ENCODE data around the gene TMC5. TPM values are rescaled to one million over a fixed set of nuclear protein-coding genes. Genes with fewer than 3 reads are reported as not detected.
"Not testable (repeated sequence)": the region's sequence is repeated elsewhere in the genome, so short reads cannot be mapped to it uniquely, and the experiment has no call there.

TMC5 gene
- total RNA-seq, 2 donors from 2014 or later: 1.3 to 2.2 TPM

DNA sequence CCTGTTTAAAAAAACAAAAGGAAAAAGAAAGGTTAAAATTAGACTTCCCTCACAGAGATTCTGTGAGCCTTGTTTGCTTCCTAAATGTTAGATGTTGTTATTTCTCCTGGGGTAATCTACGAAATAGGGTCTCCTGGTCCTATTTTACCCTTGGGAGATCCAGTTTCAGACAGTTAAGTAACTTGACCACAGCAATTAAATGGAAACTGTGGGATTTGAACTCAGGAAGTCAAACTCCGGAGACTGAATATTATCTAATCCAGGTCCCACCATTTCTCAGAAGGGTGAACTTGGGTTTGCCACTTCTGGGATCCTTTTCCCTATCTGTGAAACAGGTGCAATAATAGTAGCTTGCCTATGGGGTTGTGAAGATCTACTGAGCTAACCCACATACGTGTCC lies 6.4 kb upstream of the TMC5 start:
- Mint-ChIP-seq H3K36me3 (ENCODE audit: low read depth) (peaks cover 3% of the 10 kb centered on the region), H3K4me3 (peak overlapping the region; percentile 60), H3K27ac (no peak overlapping the region), H3K4me1 (peaks cover 6% of the 10 kb centered on the region), H3K27me3 (ENCODE audit: insufficient read depth) (peaks cover 18% of the 10 kb centered on the region), H3K9me3 (peaks cover 25% of the 10 kb centered on the region)
- H3K36me3 ChIP-seq (ENCODE audit: control insufficient read depth, insufficient read depth, low read length): no peaks in the 10 kb centered on the region
- H3K27ac ChIP-seq (ENCODE audit: low read depth, low read length): no peak overlapping the region
- WGBS, 2 experiments (ENCODE audit: insufficient coverage in 1 of 2, insufficient read length in 1 of 2): 81 to 82% methylated on average over 2 to 3 of the region's 3 CpGs
- H3K9ac ChIP-seq (ENCODE audit: extremely low read depth, low read length, poor library complexity, severe bottlenecking): no peak overlapping the region
- no peak for DNase-seq
- no peaks in the 10 kb centered on the region for H3K4me1 ChIP-seq (ENCODE audit: control insufficient read depth, insufficient read depth, low read length)
- peak overlapping the region; percentile 72 for H3K4me3 ChIP-seq (ENCODE audit: low read length)
- no peak for TF ChIP-seq CTCF (conservative IDR thresholded peaks at IDR 0.05)
- H3K27me3 ChIP-seq (ENCODE audit: control insufficient read depth, insufficient read depth, low read length, poor library complexity, severe bottlenecking): peaks cover 13% of the 10 kb centered on the region
- H3K9me3 ChIP-seq (ENCODE audit: control insufficient read depth, low read length): peaks cover 25% of the 10 kb centered on the region

DNA sequence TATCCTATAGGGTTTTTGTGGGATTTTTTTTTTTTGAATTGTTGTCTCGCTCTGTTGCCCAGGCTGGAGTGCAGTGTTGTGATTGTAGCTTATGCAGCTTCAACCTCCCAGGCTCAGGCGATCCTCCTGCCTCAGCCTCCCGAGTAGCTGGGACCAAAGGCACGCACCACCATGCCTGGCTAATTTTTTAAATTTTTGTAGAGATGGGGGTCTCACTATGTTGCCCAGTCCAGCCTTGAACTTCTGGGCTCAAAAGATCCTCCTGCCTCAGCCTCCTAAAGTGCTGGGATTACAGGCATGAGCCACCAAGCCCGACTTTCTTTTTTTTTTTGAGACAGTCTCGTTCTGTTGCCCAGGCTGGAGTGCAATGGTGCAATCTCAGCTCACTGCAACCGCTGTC lies 5.6 kb upstream of the TMC5 start:
- not testable (repeated sequence) for H3K4me1 ChIP-seq (ENCODE audit: control insufficient read depth, insufficient read depth, low read length); H3K9ac ChIP-seq (ENCODE audit: extremely low read depth, low read length, poor library complexity, severe bottlenecking); H3K4me3 ChIP-seq (ENCODE audit: low read length); H3K4me1 Mint-ChIP-seq; H3K27ac ChIP-seq (ENCODE audit: low read depth, low read length); H3K36me3 Mint-ChIP-seq (ENCODE audit: low read depth); DNase-seq; H3K4me3 Mint-ChIP-seq; H3K27ac Mint-ChIP-seq; H3K36me3 ChIP-seq (ENCODE audit: control insufficient read depth, insufficient read depth, low read length)
- Histone ChIP-seq H3K9me3 (ENCODE audit: control insufficient read depth, low read length) (peaks cover 17% of the 10 kb centered on the region), H3K27me3 (ENCODE audit: control insufficient read depth, insufficient read depth, low read length, poor library complexity, severe bottlenecking) (peaks cover 13% of the 10 kb centered on the region)
- peaks cover 20% of the 10 kb centered on the region for H3K9me3 Mint-ChIP-seq
- H3K27me3 Mint-ChIP-seq (ENCODE audit: insufficient read depth): peaks cover 18% of the 10 kb centered on the region
- WGBS, 2 experiments (ENCODE audit: insufficient coverage in 1 of 2, insufficient read length in 1 of 2): 93 to 94% methylated on average over 7 of the region's 7 CpGs

DNA sequence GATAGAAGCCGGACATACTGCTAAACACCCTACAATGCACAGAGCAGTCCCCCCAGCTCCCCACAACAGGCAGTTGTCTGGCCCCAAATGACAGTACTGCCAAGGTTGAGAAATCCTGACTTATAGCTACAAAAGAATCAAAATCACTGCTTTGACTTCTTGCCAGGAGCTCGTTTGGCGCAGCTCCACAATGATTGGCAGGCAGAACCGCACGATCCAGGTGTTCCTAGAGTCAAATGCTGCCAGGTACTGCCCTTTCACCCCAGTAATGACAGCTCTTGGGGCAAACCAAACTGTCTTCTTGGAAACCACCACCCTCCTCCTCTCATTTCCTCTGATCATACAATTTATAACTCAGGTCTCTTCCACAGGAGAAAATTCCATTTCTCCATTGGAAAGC lies 2.2 kb upstream of the TMC5 start:
- WGBS, 2 experiments (ENCODE audit: insufficient coverage in 1 of 2, insufficient read length in 1 of 2): 92 to 93% methylated on average over 4 to 5 of the region's 5 CpGs
- Histone ChIP-seq H3K36me3 (ENCODE audit: control insufficient read depth, insufficient read depth, low read length) (no peaks in the 10 kb centered on the region), H3K4me1 (ENCODE audit: control insufficient read depth, insufficient read depth, low read length) (no peaks in the 10 kb centered on the region), H3K9ac (ENCODE audit: extremely low read depth, low read length, poor library complexity, severe bottlenecking) (no peak overlapping the region), H3K27me3 (ENCODE audit: control insufficient read depth, insufficient read depth, low read length, poor library complexity, severe bottlenecking) (peaks cover 13% of the 10 kb centered on the region), H3K4me3 (ENCODE audit: low read length) (no peak overlapping the region), H3K9me3 (ENCODE audit: control insufficient read depth, low read length) (no peaks in the 10 kb centered on the region), H3K27ac (ENCODE audit: low read depth, low read length) (no peak overlapping the region)
- DNase-seq: no peak
- H3K36me3 Mint-ChIP-seq (ENCODE audit: low read depth): no peaks in the 10 kb centered on the region
- peaks cover 15% of the 10 kb centered on the region for H3K27me3 Mint-ChIP-seq (ENCODE audit: insufficient read depth)
- peaks cover 3% of the 10 kb centered on the region for H3K4me1 Mint-ChIP-seq
- H3K27ac Mint-ChIP-seq: no peak overlapping the region
- no peak for TF ChIP-seq CTCF (conservative IDR thresholded peaks at IDR 0.05)
- no peak overlapping the region for H3K4me3 Mint-ChIP-seq
- H3K9me3 Mint-ChIP-seq: no peaks in the 10 kb centered on the region

- H3K27me3 ChIP-seq (ENCODE audit: control insufficient read depth, insufficient read depth, low read length, poor library complexity, severe bottlenecking): peaks cover 12% of the 10 kb centered on the region
- no peak overlapping the region for H3K9ac ChIP-seq (ENCODE audit: extremely low read depth, low read length, poor library complexity, severe bottlenecking)
- Mint-ChIP-seq H3K36me3 (ENCODE audit: low read depth) (no peaks in the 10 kb centered on the region), H3K9me3 (peaks cover 3% of the 10 kb centered on the region), H3K27ac (no peak overlapping the region), H3K27me3 (ENCODE audit: insufficient read depth) (peaks cover 12% of the 10 kb centered on the region), H3K4me3 (no peak overlapping the region), H3K4me1 (peaks cover 3% of the 10 kb centered on the region)
- H3K27ac ChIP-seq (ENCODE audit: low read depth, low read length): no peak overlapping the region
- 67% methylated on average over 1 of the region's 2 CpGs; no CpG with 5 or more reads in 1 of the 2 experiments for WGBS, 2 experiments (ENCODE audit: insufficient coverage in 1 of 2, insufficient read length in 1 of 2)
- no peak for TF ChIP-seq CTCF (conservative IDR thresholded peaks at IDR 0.05)
- no peak for DNase-seq
- no peaks in the 10 kb centered on the region for H3K9me3 ChIP-seq (ENCODE audit: control insufficient read depth, low read length)
- no peaks in the 10 kb centered on the region for H3K4me1 ChIP-seq (ENCODE audit: control insufficient read depth, insufficient read depth, low read length)
- H3K36me3 ChIP-seq (ENCODE audit: control insufficient read depth, insufficient read depth, low read length): no peaks in the 10 kb centered on the region
- H3K4me3 ChIP-seq (ENCODE audit: low read length): no peak overlapping the region
Measured at GRCh38 chr16:19415918-19416317, 1.8 kb upstream of the TMC5 start.

Measured in endodermal cell (in vitro differentiated cells).